Renal pelvis (tissue), 4 donors: ENCODE data around the gene SHKBP1. TPM values are rescaled to one million over a fixed set of nuclear protein-coding genes. Genes with fewer than 3 reads are reported as not detected.
"Not testable (repeated sequence)": the region's sequence is repeated elsewhere in the genome, so short reads cannot be mapped to it uniquely, and the experiment has no call there.

Experiments
- DNase-seq: peaks from one replicate; pipeline ENCODE4 v3.0.0-alpha.2; 2013
- polyA plus RNA-seq, 3 donors: library from polyadenylated mRNA; unstranded; fragments of 120-200 nt; gene quantifications; one replicate each; pipeline ENCODE4 v1.2.1, GENCODE V29; 2013; ENCODE audit not compliant: insufficient read length in 3 of 3

Gene SHKBP1
- polyA plus RNA-seq, 3 donors = 47.9 to 60.1 (median 57.9) TPM

- DNase-seq = no peak
Observed at GRCh38 chr19:40611900-40612698, 35.4 kb downstream of the SHKBP1 start.

DNA sequence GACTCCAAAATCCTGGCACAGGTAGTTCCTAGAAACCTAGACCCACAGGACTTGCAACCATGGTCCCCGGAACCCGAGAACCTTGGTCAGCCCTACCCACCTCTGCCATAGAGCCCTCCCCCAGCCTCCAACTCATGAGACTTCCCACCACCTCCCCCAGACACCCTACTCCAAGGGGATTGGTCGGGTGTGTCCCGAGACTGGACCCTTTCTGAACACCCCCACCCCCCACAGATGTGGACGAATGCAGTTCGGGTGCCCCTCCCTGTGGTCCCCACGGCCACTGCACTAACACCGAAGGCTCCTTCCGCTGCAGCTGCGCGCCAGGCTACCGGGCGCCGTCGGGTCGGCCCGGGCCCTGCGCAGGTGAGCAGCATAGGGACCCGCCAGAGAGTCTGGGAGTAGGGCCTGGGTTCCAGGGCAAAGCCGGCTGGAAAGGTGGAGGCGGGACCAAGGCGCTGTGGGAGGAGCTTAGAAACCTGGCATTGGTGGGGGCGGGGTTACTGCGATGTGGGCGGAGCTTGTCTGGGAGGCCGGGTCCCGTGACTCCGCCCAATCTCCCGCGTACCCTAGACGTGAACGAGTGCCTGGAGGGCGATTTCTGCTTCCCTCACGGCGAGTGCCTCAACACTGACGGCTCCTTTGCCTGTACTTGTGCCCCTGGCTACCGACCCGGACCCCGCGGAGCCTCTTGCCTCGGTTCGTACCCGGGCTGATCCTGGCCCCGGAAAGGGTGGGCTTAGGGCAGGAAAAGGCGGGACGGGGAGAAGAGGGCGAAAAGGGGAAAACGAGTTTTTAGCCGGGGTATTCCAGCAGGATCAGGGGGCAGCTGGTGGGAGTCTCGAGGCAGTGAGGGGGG is 36.4 kb downstream of the SHKBP1 start:
- DNase-seq = no peak

DNA sequence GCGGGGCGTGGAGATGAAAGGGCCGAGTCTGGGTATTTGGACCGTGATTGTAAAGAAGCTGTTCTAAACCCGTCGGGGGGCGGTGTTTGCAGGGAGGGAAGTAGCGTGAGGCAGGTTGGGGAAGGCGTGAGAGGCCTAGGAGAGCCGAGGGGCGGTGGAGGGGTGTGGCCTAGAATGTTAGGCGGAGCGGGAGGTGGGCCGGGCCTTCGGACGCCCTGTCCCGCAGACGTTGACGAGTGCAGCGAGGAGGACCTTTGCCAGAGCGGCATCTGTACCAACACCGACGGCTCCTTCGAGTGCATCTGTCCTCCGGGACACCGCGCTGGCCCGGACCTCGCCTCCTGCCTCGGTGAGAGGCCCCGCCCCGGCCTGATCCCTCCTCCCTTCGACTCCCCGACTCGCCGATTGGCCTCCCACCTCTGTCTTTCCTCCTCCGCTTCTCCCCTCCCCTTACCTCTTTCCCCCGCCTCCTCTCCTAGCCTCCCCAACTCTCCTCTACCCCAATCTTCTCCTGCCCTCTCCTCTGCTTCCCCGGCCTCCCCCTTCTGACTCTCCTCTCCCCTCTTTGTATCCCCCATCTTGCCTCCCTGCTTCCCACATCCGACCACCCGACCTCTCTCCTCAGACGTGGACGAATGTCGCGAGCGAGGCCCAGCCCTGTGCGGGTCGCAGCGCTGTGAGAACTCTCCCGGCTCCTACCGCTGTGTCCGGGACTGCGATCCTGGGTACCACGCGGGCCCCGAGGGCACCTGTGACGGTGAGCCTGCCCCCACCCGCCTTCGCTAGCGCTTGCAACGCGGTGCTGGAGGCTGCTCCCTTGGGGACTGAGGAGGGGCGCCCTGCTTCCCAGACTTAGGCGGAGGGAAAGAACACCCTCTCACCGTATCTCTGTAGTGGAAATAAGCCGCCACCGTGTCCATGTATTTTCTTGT is 37.3 kb downstream of the SHKBP1 start:
- DNase-seq = no peak

DNA sequence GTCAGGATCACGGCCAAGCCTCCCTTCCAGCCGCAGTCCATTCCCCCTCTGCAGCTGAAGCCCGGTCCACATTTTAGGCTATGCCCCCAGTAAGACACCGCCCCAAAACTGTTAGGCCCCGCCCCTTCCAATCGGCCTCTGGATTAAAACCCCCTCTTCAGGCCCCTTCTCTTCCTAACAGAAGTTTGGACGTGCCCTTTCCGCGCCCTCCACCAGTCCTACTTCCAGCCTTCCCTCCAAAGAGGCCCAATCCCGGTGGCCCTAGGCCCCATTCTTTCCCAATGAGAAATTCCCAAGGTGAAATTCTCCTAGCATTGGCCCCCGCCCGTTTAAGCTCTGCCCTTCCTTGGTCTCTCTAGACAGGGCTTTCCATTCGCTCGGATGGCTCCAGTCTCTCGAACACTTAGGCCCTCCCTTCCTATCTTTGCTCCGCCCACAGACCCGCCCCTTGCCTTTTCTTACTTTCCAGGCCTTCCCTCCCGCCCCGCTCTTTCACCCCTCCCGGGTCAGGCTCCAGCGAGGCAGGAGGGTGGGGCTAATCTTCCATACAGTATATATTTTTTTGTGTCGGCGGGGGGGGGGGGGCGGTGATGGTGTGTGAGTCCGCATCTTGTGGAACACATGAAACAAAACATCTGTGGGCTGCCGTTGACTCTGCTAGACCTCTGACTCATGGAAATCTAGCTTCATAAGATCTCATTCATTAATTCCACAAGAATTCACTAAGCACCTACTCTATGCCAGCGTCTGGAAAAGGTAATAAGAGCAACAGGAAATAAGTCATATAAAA is 38.1 kb downstream of the SHKBP1 start:
- peak; percentile 84 for DNase-seq

- DNase-seq = no peak
Observed at GRCh38 chr19:40616178-40616577, 39.5 kb downstream of the SHKBP1 start.

DNA sequence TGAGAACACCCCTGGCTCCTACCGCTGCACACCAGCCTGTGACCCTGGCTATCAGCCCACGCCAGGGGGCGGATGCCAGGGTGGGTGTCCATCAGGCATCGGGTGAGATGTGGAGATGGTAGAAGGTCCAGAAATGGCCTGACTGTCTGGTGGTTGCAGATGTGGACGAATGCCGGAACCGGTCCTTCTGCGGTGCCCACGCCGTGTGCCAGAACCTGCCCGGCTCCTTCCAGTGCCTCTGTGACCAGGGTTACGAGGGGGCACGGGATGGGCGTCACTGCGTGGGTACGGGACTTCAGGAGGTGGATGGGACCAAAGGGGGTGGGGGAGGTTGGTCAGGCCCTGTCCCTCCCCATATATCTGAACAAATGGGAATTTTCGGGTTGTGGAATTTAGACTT is 40.3 kb downstream of the SHKBP1 start:
- no peak for DNase-seq

- no peak for DNase-seq
Observed at GRCh38 chr19:40617961-40618360, 41.3 kb downstream of the SHKBP1 start.

DNA sequence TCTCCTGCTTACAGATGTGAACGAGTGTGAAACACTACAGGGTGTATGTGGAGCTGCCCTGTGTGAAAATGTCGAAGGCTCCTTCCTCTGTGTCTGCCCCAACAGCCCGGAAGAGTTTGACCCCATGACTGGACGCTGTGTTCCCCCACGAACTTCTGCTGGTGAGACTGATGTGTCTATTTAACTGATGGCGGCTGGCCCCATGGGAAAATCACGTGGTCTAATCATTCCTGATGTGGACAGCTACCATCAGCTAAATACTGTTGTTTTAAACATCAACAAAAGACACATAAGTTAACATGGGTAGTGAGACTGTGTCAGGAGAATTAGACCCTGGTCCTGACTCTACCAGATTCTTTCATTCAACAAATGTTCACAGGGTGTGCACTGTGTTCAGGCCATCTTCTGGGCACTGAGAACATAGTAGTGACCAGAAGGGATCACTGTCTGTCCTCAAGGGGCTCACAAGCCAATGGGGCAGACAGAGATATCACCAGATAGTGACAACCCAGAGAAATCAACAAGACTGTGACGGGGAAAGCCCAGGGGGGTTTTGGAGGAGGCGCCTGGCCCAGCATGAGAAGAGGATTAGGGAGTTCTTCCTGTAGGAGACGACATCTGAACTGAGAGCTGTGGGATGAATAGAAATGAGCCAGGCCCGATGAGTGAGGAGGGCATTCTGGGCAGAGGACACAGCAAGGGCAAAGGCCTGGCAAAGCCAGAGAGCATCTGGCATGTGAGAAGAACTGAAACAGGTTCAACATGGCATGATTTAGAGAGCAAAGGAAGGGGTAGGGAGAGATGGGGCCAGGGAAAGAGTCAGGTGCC is 42.9 kb downstream of the SHKBP1 start:
- no peak for DNase-seq

DNA sequence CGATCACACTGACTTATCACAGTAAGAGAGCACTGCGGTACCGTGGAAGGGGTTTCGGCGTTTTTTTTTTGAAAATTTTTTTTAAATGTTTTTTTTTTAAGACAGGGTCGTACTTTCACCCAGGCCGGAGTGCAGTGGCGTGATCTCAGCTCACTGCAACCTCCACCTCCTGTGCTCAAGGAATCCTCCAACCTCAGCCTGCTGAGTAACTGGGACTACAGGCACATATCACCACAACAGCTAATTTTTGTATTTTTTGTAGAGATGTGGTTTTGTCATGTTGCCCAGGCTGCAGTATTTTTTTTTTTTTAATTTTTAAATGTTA is 43.5 kb downstream of the SHKBP1 start:
- no peak for DNase-seq

DNA sequence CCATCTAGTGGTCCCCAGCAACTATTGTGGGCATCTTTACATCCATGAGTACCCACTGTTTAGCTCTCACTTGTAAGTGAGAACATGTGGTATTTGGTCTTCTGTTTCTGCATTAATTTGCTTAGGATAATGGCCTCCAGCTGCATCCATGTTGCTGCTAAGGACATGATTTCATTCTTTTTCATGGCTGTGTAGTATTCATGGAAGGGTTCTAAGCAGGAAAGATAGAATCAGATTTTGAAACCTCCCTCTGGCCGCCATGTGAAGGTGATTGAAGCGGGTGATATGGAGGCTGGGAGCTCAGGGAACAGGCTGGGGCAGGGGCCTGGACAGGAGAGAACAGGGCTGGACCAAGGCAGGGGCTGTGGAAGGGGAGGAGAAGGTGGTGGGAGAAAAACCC is 44.6 kb downstream of the SHKBP1 start:
- DNase-seq = no peak

DNA sequence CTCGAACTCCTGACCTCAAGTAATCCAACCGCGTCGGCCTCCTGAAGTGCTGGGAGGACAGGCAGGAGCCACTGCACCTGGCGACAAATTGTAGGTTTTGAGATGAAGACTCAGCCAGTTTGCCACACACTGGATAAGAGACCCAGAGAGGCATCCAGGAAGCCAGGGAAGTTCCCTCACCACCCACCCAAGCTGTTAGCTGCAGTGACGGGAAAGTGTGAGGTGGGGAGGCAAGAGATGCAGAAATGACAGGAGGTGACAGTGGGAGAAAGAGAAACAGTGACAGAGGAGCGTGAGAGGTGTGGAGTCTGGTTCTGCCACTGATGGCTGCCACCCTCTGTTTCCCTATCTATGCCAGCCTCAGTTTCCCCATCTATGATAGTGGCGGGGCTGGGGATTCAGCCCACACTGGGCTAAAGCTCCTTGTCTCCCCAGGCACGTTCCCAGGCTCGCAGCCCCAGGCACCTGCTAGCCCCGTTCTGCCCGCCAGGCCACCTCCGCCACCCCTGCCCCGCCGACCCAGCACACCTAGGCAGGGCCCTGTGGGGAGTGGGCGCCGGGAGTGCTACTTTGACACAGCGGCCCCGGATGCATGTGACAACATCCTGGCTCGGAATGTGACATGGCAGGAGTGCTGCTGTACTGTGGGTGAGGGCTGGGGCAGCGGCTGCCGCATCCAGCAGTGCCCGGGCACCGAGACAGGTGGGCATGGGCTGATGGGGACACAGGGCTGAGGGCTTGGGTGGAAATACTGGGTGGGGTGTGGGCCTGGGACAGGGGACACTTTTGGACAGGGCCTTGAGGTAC is 45.5 kb downstream of the SHKBP1 start:
- DNase-seq = no peak

DNA sequence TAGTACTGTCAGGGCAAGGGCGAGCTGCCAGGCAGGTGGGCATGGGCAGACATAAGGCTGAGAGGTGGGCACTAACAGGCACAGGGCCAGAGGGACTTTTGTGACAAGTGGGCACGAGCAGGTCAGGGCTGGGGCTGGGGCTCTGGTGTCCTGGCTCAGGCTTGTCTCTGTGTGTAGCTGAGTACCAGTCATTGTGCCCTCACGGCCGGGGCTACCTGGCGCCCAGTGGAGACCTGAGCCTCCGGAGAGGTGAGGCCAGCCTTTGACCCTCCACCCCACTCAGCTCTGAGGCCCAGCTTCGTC is 46.1 kb downstream of the SHKBP1 start:
- no peak for DNase-seq

GRCh38 chr19:40623403-40624251 is 47.0 kb downstream of the SHKBP1 start:
- no peak for DNase-seq

GRCh38 chr19:40624369-40625153 is 47.9 kb downstream of the SHKBP1 start:
- DNase-seq = not testable (repeated sequence)

- no peak for DNase-seq
Observed at GRCh38 chr19:40625406-40626120, 48.9 kb downstream of the SHKBP1 start.

- no peak for DNase-seq
Observed at GRCh38 chr19:40626918-40627317, 50.2 kb downstream of the SHKBP1 start.
